ENCODE data around the gene CA12.

Gene CA12

DNA sequence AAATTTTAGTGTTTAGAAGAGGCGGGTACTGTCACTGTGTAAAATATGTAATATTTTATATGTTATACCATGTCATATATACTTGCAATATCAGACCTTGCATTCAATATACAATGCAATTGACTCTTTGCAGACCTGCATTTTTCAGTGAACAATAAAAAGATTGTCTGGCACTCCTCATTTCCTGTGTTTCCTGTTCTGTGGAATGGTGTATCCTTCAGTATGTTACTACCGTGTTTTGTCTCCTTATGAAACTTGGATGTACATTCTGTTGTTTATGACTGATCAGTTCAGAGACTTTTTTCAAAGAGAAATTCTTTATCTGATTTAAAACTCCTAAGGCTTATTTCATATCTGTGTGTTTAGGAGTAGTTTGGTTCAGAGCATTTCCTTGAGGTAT lies 72.7 kb downstream of the CA12 start:
- ATAC-seq = no peak
- TF ChIP-seq ZNF70 (CRISPR knock-in tag; IDR thresholded peaks at IDR 0.05) (no peak), ISL1 (CRISPR knock-in tag; IDR thresholded peaks at IDR 0.05) (no peak), ZFP3 (CRISPR knock-in tag; IDR thresholded peaks at IDR 0.05) (no peak), TCF4 (CRISPR knock-in tag; IDR thresholded peaks at IDR 0.05; ENCODE audit: borderline replicate concordance) (no peak), PPARA (CRISPR knock-in tag; IDR thresholded peaks at IDR 0.05; ENCODE audit: borderline replicate concordance) (no peak), ZC3H10 (CRISPR knock-in tag; IDR thresholded peaks at IDR 0.05) (no peak), ESRRG (CRISPR knock-in tag; IDR thresholded peaks at IDR 0.05) (no peak)
- TF ChIP-seq, protein P1, sequence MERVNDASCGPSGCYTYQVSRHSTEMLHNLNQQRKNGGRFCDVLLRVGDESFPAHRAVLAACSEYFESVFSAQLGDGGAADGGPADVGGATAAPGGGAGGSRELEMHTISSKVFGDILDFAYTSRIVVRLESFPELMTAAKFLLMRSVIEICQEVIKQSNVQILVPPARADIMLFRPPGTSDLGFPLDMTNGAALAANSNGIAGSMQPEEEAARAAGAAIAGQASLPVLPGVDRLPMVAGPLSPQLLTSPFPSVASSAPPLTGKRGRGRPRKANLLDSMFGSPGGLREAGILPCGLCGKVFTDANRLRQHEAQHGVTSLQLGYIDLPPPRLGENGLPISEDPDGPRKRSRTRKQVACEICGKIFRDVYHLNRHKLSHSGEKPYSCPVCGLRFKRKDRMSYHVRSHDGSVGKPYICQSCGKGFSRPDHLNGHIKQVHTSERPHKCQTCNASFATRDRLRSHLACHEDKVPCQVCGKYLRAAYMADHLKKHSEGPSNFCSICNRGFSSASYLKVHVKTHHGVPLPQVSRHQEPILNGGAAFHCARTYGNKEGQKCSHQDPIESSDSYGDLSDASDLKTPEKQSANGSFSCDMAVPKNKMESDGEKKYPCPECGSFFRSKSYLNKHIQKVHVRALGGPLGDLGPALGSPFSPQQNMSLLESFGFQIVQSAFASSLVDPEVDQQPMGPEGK (CRISPR knock-in tag; IDR thresholded peaks at IDR 0.05; ENCODE audit: borderline replicate concordance) = no peak
- TF ChIP-seq, protein P2, sequence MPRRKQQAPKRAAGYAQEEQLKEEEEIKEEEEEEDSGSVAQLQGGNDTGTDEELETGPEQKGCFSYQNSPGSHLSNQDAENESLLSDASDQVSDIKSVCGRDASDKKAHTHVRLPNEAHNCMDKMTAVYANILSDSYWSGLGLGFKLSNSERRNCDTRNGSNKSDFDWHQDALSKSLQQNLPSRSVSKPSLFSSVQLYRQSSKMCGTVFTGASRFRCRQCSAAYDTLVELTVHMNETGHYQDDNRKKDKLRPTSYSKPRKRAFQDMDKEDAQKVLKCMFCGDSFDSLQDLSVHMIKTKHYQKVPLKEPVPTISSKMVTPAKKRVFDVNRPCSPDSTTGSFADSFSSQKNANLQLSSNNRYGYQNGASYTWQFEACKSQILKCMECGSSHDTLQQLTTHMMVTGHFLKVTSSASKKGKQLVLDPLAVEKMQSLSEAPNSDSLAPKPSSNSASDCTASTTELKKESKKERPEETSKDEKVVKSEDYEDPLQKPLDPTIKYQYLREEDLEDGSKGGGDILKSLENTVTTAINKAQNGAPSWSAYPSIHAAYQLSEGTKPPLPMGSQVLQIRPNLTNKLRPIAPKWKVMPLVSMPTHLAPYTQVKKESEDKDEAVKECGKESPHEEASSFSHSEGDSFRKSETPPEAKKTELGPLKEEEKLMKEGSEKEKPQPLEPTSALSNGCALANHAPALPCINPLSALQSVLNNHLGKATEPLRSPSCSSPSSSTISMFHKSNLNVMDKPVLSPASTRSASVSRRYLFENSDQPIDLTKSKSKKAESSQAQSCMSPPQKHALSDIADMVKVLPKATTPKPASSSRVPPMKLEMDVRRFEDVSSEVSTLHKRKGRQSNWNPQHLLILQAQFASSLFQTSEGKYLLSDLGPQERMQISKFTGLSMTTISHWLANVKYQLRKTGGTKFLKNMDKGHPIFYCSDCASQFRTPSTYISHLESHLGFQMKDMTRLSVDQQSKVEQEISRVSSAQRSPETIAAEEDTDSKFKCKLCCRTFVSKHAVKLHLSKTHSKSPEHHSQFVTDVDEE (CRISPR knock-in tag; IDR thresholded peaks at IDR 0.05) = no peak

DNA sequence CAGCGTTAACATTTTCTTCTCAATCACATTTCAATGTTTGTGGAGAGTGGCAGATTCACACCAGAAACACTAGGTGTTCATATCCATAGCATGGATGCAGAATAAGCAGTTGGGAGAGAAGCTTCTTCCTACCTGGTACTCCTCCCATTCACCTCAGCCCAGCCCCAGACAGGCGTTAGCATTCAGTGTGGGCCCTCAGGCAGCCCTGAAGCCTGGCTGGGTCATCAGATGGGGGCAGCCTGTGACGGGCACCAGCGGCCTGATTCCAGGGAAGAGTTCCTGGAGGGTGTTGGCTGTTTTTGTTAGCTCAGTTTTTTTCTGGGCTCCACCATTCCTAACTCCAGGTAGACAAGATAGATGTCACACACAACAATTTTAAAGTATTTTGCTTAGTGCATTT lies 73.2 kb downstream of the CA12 start:
- no peak for TF ChIP-seq ZFP3 (CRISPR knock-in tag; IDR thresholded peaks at IDR 0.05)
- TF ChIP-seq, protein P3, sequence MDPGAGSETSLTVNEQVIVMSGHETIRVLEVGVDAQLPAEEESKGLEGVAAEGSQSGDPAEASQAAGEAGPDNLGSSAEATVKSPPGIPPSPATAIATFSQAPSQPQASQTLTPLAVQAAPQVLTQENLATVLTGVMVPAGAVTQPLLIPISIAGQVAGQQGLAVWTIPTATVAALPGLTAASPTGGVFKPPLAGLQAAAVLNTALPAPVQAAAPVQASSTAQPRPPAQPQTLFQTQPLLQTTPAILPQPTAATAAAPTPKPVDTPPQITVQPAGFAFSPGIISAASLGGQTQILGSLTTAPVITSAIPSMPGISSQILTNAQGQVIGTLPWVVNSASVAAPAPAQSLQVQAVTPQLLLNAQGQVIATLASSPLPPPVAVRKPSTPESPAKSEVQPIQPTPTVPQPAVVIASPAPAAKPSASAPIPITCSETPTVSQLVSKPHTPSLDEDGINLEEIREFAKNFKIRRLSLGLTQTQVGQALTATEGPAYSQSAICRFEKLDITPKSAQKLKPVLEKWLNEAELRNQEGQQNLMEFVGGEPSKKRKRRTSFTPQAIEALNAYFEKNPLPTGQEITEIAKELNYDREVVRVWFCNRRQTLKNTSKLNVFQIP (CRISPR knock-in tag; IDR thresholded peaks at IDR 0.05; ENCODE audit: borderline replicate concordance, low read depth) = no peak
- no peak for ATAC-seq

DNA sequence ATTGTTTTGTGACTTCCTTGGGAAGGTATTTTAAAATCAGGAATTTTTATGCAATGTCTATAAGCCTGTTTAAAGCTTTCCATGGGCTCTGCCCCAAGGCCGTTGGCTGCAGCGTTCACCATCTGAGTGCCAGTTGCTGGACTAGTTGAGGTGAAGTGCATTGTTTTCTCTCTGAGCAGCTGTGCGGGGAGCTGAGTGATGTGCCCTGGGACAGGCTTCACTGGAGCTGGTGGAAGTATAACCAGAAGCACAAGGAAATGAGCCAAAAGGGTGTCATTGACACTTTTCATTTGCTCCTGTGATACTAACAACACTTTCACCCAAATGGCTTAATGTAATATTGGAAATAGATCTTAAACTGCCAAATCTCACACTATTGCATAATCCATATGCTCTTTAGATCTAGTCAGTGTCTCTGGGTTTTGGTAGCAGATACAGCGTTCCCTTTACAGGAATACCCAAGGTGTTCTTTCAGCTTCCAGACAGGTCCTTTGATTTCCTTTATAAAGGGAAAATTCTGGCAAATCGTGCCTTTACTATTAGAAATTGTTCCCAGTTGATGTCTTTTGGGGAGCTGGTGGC lies 75.1 kb downstream of the CA12 start:
- TF ChIP-seq CSDC2 (CRISPR knock-in tag; IDR thresholded peaks at IDR 0.05) = no peak
- TF ChIP-seq, protein P3 (CRISPR knock-in tag; IDR thresholded peaks at IDR 0.05; ENCODE audit: borderline replicate concordance, low read depth) = no peak
- TF ChIP-seq ARNTL (CRISPR knock-in tag; IDR thresholded peaks at IDR 0.05; ENCODE audit: borderline replicate concordance, low read depth) = no peak
- no peak for TF ChIP-seq ZFP30 (CRISPR knock-in tag; IDR thresholded peaks at IDR 0.05)
- TF ChIP-seq GLIS3 (CRISPR knock-in tag; IDR thresholded peaks at IDR 0.05) = no peak

DNA sequence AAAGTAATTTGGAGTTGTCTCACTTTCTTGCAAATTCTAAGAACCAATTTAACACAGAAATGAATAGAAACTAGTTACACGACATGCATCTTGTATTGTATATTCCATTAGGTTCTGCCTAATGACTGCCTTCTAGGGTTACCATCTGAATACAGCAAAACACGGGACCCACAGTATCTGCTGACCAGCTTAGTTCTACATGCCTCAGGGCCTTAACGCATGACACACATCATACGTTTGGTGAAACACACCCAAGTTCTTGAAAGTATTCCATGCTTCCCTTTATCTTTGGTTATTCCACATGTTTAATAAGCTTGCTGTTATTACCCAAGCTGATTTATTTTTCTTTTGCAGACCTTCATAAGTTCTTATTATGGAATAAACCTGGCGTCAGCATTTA lies 76.4 kb downstream of the CA12 start:
- TF ChIP-seq GLIS3 (CRISPR knock-in tag; IDR thresholded peaks at IDR 0.05) (no peak), BACH2 (CRISPR knock-in tag; IDR thresholded peaks at IDR 0.05; ENCODE audit: borderline replicate concordance) (no peak), ESRRG (CRISPR knock-in tag; IDR thresholded peaks at IDR 0.05) (no peak), ISL1 (CRISPR knock-in tag; IDR thresholded peaks at IDR 0.05) (no peak), ZFP3 (CRISPR knock-in tag; IDR thresholded peaks at IDR 0.05) (no peak)
- no peak for ATAC-seq

More for the DNA sequence above, 75.1 kb downstream of the CA12 start:
- no peak for ATAC-seq

DNA sequence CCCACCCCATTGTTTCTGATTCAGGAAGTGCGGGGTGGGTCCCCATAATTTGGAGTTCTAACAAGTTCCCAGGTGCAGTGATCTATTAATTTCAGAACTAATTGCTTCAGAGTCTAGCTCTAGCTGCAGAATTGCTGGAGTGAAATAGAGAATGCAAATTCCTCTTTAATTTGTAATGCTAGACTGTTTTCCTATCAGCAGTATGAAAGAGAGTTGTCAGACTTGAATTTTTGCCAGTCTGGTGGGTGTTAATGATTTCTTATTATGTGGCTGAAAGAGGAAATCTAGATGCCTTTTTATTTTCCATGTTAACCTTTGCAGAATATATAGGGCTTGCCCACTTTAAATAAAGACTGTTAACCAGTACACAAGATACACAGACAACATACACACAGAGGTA lies 80.6 kb downstream of the CA12 start:
- ATAC-seq = no peak
- TF ChIP-seq SNAI2 (CRISPR knock-in tag; IDR thresholded peaks at IDR 0.05) (no peak), TOX (CRISPR knock-in tag; IDR thresholded peaks at IDR 0.05; ENCODE audit: borderline replicate concordance) (no peak), OSR1 (CRISPR knock-in tag; IDR thresholded peaks at IDR 0.05) (no peak), PPARA (CRISPR knock-in tag; IDR thresholded peaks at IDR 0.05; ENCODE audit: borderline replicate concordance) (no peak), ESRRG (CRISPR knock-in tag; IDR thresholded peaks at IDR 0.05) (no peak), ZC3H10 (CRISPR knock-in tag; IDR thresholded peaks at IDR 0.05) (no peak)
- TF ChIP-seq, protein P2 (CRISPR knock-in tag; IDR thresholded peaks at IDR 0.05) = no peak
- TF ChIP-seq, protein P3 (CRISPR knock-in tag; IDR thresholded peaks at IDR 0.05; ENCODE audit: borderline replicate concordance, low read depth) = no peak
- TF ChIP-seq, protein P4, sequence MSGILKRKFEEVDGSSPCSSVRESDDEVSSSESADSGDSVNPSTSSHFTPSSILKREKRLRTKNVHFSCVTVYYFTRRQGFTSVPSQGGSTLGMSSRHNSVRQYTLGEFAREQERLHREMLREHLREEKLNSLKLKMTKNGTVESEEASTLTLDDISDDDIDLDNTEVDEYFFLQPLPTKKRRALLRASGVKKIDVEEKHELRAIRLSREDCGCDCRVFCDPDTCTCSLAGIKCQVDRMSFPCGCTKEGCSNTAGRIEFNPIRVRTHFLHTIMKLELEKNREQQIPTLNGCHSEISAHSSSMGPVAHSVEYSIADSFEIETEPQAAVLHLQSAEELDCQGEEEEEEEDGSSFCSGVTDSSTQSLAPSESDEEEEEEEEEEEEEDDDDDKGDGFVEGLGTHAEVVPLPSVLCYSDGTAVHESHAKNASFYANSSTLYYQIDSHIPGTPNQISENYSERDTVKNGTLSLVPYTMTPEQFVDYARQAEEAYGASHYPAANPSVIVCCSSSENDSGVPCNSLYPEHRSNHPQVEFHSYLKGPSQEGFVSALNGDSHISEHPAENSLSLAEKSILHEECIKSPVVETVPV (CRISPR knock-in tag; IDR thresholded peaks at IDR 0.05) = no peak
